Measurements from ENCODE around the gene ABCC8.

ABCC8 gene

GRCh38 chr11:17476317-17477083 is at the start of gene ABCC8:
Gene ABCC8 (minus strand): TSS chr11:17476845. CDS start chr11:17476776, 69 bp downstream.
- no peak for DNase-seq

GRCh38 chr11:17526326-17526725 is 49.7 kb upstream of the ABCC8 start:
- no peak for DNase-seq

- DNase-seq: no peak
Observed at GRCh38 chr11:17525570-17525969, 48.9 kb upstream of the ABCC8 start.

GRCh38 chr11:17524221-17524620 is 47.6 kb upstream of the ABCC8 start:
- no peak for DNase-seq

- no peak for DNase-seq
Observed at GRCh38 chr11:17522655-17523054, 46.0 kb upstream of the ABCC8 start.

GRCh38 chr11:17521106-17521900 is 44.7 kb upstream of the ABCC8 start:
- DNase-seq: no peak

- peak; percentile 55 for DNase-seq
Observed at GRCh38 chr11:17519061-17519885, 42.6 kb upstream of the ABCC8 start.

- DNase-seq: no peak
Observed at GRCh38 chr11:17518366-17518765, 41.7 kb upstream of the ABCC8 start.

GRCh38 chr11:17517186-17517585 is 40.5 kb upstream of the ABCC8 start:
- DNase-seq: no peak

GRCh38 chr11:17516551-17517150 is 40.0 kb upstream of the ABCC8 start:
- no peak for DNase-seq

- no peak for DNase-seq
Observed at GRCh38 chr11:17515443-17516176, 39.0 kb upstream of the ABCC8 start.

GRCh38 chr11:17514476-17514875 is 37.8 kb upstream of the ABCC8 start:
- DNase-seq: no peak

- DNase-seq: no peak
Observed at GRCh38 chr11:17513853-17514252, 37.2 kb upstream of the ABCC8 start.

- no peak for DNase-seq
Observed at GRCh38 chr11:17512101-17512500, 35.5 kb upstream of the ABCC8 start.

- no peak for DNase-seq
Observed at GRCh38 chr11:17511571-17511970, 34.9 kb upstream of the ABCC8 start.

- no peak for DNase-seq
Observed at GRCh38 chr11:17510507-17511206, 34.0 kb upstream of the ABCC8 start.

GRCh38 chr11:17508791-17509190 is 32.1 kb upstream of the ABCC8 start:
- DNase-seq: no peak

- DNase-seq: no peak
Observed at GRCh38 chr11:17508306-17508705, 31.7 kb upstream of the ABCC8 start.

- DNase-seq: no peak
Observed at GRCh38 chr11:17507773-17508172, 31.1 kb upstream of the ABCC8 start.

GRCh38 chr11:17506942-17507341 is 30.3 kb upstream of the ABCC8 start:
- DNase-seq: no peak

GRCh38 chr11:17506314-17506713 is 29.7 kb upstream of the ABCC8 start:
- DNase-seq: no peak

- DNase-seq: no peak
Observed at GRCh38 chr11:17505146-17505545, 28.5 kb upstream of the ABCC8 start.

Measured in NCI-H2081 treated with DMSO at 0.1 percent for 48 hours (cell line).